DMS79 (cell line): ENCODE results near the gene FHL5.
"Not testable (repeated sequence)": the region's sequence is repeated elsewhere in the genome, so short reads cannot be mapped to it uniquely, and the experiment has no call there.

ENCODE experiments used
- DNase-seq: peaks from one replicate; lab custom pipeline; 2025; lab: John Stamatoyannopoulos, UW

Gene FHL5

DNA sequence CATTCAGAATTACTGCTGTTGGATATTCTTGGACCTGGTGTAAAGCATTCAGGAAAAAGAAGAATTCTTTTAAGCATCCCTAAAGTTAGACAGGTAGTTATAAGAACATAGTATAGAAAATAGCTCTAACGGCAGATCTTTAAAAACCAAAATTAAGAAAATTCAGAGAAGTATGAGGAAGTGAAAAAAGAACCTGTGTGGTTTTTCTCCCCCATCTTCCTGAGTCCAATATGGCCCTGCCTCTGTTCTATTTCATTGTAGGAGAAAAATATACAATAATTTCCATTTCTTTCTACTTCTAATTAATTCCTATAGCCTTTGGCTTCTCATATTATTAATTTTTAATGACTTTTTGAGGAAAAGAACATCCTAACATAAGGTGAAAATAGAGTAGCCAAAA is 47.1 kb downstream of the FHL5 start:
- no peak for DNase-seq

- no peak for DNase-seq
Observed at GRCh38 chr6:96611342-96611991, 48.5 kb downstream of the FHL5 start.

- no peak for DNase-seq
Observed at GRCh38 chr6:96613291-96613999, 50.5 kb downstream of the FHL5 start.

DNA sequence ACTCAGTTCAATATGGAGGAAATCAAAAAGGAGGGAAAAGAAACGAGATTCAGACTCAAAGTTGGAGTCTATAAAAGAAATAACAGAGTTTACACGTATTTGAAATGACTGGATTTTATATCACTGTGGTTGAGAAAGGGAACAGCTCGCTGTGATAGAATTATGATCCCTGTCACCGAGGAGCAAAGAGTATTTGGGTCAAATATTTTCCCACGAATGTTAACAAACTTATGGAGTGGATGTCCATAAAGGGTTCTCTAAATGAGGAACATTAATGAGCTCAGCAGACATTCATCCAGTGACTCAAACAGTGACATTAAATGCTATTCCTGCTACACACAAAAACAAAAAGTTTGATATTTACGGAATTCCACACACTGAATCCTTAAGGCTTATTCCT is 57.9 kb downstream of the FHL5 start:
- DNase-seq: no peak

DNA sequence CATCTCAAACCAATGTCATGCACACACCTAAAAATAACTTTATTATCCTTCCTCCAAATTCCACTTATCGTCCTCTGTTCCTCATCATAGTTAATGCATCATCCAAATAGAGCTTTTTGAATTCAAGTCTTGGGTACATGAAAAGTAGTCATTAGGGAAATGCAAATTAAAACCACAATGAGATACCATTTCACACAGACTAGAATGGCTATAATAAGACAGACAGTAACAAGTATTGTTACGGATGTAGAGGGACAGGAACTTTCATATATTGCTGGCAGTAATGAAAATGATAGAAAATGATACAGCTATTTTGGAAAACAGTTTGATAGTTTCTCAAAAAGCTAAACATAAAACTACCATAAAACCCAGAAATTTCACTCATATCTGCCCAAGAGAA is 59.1 kb downstream of the FHL5 start:
- no peak for DNase-seq

DNA sequence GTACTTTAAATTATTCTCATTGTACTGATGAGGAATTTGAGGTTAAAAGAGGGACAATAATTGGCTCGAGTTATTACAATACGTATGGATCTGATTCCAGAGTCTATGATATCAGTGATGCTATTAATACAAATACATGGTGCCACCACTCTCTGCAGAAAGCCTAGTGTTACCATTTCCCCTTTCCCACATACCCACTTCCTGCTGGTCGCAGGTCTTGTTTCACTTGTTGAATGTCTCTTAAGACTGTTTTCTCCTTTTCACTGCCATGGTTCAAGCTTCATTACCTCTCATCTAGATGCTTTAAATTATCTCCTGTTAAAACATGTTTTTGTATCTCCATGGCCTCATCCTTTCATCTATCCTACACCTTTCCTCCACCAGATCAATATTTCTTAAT is 62.0 kb downstream of the FHL5 start:
- DNase-seq: no peak

GRCh38 chr6:96626759-96627364 is 63.9 kb downstream of the FHL5 start:
- no peak for DNase-seq

DNA sequence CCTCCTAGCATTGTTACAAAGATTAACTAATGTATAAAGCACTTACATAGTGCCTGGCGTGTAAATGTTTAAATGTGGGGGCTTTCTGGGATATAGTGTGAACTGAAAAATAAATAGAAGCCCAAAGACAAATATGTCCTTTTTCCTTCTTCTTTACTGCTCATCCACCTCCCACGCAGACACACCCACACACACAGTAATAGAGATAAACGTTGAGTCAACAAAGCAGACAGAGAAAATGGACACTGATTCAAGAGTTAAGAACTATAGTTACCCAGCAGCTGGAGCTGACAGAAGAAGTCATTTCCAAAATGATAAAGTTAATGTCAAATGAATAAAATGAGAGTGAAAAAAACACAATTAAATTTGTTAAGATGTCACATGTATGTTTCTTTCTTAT is 68.3 kb downstream of the FHL5 start:
- no peak for DNase-seq

DNA sequence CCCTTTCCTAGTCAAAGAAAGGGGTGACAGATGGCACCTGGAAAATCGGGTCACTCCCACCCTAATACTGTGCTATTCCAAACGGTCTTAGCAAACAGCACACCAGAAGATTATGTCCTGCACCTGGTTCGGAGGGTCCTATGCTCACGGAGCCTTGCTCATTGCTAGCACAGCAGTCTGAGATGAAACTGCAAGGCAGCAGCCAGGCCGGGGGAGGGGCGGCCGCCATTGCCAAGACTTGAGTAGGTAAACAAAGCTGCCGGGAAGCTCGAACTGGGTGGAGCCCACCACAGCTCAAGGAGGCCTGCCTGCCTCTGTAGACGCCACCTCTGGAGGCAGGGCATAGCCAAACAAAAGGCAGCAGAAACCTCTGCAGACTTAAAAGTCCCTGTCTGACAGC is 75.1 kb downstream of the FHL5 start:
- not testable (repeated sequence) for DNase-seq

- DNase-seq: no peak
Observed at GRCh38 chr6:96645106-96645505, 82.2 kb downstream of the FHL5 start.

GRCh38 chr6:96649926-96650325 is 87.0 kb downstream of the FHL5 start:
- DNase-seq: no peak

DNA sequence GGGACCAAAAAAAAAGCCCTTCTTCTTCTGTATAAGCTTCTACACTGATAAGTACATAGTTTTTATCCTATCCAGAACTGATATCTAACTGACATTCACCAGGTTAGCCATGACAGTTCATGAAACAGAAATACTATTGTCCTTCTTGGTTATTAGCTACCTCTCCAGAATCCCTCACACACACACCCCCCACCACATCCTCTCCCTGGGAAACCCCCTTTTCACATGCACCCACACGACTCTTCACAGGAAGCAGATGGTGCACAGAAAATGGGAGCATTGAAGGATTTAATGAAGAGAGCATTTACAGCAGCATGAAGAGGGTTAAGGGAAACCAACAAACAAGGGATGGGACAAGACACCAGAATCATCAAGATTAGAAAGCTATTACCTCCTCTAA is 88.9 kb downstream of the FHL5 start:
- no peak for DNase-seq

- no peak for DNase-seq
Observed at GRCh38 chr6:96652552-96652951, 89.6 kb downstream of the FHL5 start.

DNA sequence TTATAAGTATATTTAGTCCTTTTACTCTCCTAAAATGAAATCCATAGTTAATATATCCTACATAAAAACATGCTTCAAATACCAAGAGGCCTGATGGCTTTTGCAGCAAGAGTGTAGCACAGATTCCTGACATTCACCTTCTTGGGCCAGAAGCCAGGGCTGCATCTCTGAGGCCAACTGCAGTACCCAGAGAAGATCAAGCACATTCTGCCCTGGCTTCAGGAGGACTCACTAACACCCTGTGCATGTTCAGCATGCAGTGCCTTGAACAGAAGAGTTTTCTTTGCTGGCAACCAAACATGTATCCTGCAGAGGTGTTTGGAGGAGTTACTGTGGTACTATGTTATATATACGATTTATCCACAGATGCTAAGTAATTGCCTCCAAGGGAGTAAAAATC is 90.3 kb downstream of the FHL5 start:
- no peak for DNase-seq

DNA sequence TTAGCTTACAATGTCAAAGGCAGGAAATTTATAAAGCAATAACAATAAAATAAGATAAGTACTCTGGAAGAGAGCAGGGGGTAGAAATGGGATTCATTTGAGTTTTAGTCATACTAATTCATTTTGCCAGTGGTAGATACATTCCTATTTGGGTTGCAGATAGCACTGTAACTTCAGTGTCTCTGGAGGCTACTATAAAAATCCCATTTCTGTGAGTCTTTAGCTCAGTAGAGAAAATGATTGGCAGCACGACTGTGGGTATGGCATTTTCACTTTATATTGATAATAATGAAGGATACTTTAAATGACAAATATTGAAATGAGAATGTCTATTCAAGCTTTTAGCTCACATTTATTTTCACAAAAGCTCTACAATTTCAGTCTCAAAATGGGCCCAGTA is 93.6 kb downstream of the FHL5 start:
- DNase-seq: no peak

GRCh38 chr6:96657344-96657743 is 94.4 kb downstream of the FHL5 start:
- DNase-seq: no peak

- no peak for DNase-seq
Observed at GRCh38 chr6:96659084-96659845, 96.3 kb downstream of the FHL5 start.
